ENCODE results near the gene TNXB. TPM values are rescaled to one million over a fixed set of nuclear protein-coding genes. Genes with fewer than 3 reads are reported as not detected.

Gene TNXB
- total RNA-seq, 1 experiment from 2014 or later = 3.3 TPM

DNA sequence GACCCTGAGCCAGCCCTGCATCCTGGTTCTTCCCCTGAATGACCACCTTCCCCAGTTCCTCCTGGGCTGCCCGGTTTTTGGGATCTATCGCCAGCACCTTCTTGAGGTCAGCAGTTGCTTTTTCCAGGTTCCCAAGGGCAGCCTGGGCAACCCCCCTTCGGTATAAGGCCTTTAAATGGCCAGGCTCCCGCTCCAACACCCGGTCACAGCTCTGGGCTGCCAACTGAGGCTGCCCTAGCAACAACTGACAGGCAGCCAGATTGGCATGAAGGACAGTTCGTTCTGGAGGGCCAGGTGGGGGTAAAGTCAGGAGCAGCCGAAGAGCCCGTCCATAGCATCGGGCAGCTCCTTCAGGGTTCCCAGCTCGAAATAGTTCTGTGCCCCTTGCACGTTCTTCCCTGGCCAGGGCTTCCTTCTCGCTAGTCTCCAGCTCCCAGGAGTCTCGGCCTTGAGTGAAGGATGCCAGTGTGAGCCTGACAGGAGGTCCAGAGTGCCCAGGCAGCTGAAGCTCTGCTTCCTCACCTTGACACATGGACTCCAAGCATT, 19.7 kb upstream of the TNXB start:
- no peak overlapping the region for H3K4me3 ChIP-seq
- no peak overlapping the region for H3K27ac ChIP-seq

DNA sequence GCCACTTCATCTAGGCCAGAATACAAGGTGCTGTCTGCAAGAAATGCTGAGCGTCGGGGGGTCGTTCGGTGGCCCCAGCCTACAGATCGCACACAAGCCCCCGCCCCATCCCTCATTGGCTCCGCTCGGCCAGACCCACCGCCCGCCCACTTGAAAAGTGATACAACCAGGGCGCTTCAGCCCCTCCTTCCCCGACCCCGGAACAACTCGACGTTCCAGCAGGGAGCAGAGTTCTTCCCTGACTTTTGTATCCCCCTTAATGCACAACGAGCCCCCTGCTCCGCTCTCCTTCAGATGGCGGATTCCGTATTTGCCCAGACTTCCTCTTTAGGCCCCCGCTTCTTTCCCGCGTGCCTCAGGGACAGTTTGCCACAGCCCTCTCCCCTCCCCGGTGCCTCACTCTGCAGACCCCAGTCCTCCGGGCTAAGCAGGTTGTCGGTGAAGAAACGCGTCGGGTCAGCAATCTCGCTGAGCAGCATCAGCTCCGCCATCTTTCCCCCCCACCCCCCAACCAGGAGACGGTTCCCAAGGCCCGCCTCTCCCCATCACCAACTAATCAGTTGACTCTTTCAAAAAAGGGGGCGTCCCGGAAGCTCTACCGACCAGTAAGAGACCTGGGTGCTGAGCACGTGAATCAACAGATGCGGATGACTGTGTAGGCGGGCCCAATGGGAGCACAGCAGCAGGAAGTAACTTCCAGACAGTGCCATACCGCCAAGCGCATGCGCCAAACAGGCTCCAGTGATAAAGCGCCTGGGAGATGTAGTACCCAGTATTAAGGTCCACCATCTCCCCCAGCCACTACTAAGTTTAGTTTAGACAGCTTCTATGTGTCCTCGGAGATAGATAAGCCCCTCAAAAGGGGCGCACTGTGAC, 18.8 kb upstream of the TNXB start, which contains the start of gene ATF6B:
Gene ATF6B, minus strand, starts transcription at position 530 of the 876 bp plus-strand sequence. Its CDS starts 39 bp downstream, at position 491.
- Histone ChIP-seq H3K36me3 (0 out of 2 replicates have a peak, but pooled peaks cover 10% of the 10 kb centered on the region), H3K27ac (peak within 1 kb of the TSS; percentile 78), H3K9me3 (replicated peaks) (no peaks in the 10 kb centered on the region), H3K27me3 (no peaks in the 10 kb centered on the region), H3K4me3 (peak within 1 kb of the TSS; percentile 90), H3K4me1 (peaks cover 3% of the 10 kb centered on the region; the same call in 1 of the 2 replicates)
- peak; percentile 98 to 99 for DNase-seq

More for the DNA sequence above, 19.7 kb upstream of the TNXB start:
- Histone ChIP-seq H3K27me3 (no peaks in the 10 kb centered on the region), H3K9me3 (replicated peaks) (no peaks in the 10 kb centered on the region), H3K4me1 (peaks cover 3% of the 10 kb centered on the region; the same call in 1 of the 2 replicates), H3K36me3 (0 out of 2 replicates have a peak, but pooled peaks cover 6% of the 10 kb centered on the region)
- no peak for DNase-seq

DNA sequence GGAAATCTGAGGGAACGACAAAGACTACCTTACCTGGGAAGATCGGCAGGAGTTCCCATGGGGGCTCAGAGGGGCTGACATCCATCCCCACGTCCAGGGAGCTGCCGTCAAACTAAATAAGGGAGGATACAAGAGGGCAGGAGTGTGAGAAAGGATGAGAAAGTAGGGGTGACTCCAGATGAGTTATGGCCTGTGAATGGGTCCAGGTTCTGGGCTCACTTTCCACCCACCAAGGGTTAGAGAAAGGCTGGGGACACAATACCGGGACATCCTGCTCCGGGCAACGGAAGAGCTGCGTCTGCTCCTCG, 18.2 kb upstream of the TNXB start:
- no peaks in the 10 kb centered on the region for H3K27me3 ChIP-seq
- peak overlapping the region; percentile 78; the same call in 1 of the 2 replicates for H3K27ac ChIP-seq
- H3K9me3 ChIP-seq (replicated peaks) = no peaks in the 10 kb centered on the region
- 0 out of 2 replicates have a peak, but pooled peaks cover 10% of the 10 kb centered on the region for H3K36me3 ChIP-seq
- H3K4me3 ChIP-seq = peak overlapping the region; percentile 90
- H3K4me1 ChIP-seq = peaks cover 3% of the 10 kb centered on the region; the same call in 1 of the 2 replicates
- no peak for DNase-seq

DNA sequence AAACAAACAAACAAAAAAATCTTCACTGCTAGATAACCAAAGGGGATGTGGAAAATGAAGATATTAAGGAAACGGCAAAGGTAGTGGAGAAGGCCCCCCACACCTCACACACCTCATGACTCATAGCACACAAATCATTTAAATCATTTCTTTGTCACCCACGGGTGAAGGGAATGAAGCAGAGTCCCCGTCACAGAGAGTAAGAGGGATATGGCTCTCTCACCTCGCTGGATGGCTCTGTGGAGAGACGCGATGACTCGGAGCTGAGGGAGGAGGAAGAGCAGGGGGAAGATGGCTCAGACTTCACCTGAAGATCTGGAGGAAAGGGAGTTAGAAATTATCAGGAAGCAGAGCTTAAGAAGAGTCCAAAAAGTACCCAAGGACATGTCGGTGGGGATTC, 17.7 kb upstream of the TNXB start:
- H3K27ac ChIP-seq = no peak overlapping the region
- peaks cover 3% of the 10 kb centered on the region; the same call in 1 of the 2 replicates for H3K4me1 ChIP-seq
- no peaks in the 10 kb centered on the region for H3K27me3 ChIP-seq
- 0 out of 2 replicates have a peak, but pooled peaks cover 10% of the 10 kb centered on the region for H3K36me3 ChIP-seq
- peak overlapping the region; percentile 90 for H3K4me3 ChIP-seq
- DNase-seq = no peak
- H3K9me3 ChIP-seq (replicated peaks) = no peaks in the 10 kb centered on the region

DNA sequence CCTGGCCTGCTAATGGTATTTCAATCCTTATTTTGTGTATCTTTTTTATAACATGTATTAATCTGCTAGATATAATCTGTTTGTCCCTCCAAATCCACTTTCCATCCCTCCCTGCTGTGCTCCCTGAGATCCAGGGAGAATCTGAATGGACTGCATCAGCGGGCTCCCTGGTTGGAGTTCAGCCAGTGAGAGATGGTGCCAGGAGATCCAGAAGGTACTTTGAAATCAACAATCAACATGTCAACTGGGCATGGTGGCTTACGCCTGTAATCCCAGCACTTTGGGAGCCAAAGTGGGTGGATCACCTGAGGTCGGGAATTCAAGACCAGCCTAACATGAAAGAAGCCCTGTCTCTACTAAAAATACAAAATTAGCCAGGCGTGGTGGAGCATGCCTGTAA, 14.5 kb upstream of the TNXB start:
- Histone ChIP-seq H3K4me1 (peaks cover 3% of the 10 kb centered on the region; the same call in 1 of the 2 replicates), H3K9me3 (replicated peaks) (no peaks in the 10 kb centered on the region), H3K4me3 (no peak overlapping the region), H3K27me3 (no peaks in the 10 kb centered on the region), H3K36me3 (peaks cover 17% of the 10 kb centered on the region), H3K27ac (no peak overlapping the region)
- DNase-seq = no peak

DNA sequence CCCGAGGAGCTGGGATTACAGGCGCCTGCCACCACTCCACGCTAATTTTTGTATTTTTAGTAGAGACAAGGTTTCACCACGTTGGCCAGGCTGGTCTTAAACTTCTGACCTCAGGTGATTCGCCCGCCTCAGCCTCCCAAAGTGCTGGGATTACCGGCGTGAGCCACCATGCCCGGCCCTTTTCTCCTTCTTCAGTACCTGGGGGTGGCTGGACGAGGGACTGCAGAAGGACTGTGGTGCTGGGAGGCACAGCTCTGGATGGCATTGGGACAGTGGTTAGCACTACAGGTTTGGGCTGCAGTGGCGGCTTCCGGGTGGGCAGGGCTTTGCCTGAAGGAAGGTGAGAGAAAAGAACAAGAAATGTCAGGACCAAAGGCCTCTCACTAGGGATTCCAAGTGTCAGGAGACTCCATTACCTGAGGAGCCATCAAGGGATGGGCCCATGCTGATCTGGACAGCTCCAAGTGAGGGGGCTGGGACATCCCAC, 11.5 kb upstream of the TNXB start:
- H3K36me3 ChIP-seq = peaks cover 31% of the 10 kb centered on the region
- no peaks in the 10 kb centered on the region for H3K27me3 ChIP-seq
- no peak for DNase-seq
- no peaks in the 10 kb centered on the region for H3K9me3 ChIP-seq (replicated peaks)
- no peak overlapping the region for H3K4me3 ChIP-seq
- no peaks in the 10 kb centered on the region for H3K4me1 ChIP-seq
- H3K27ac ChIP-seq = no peak overlapping the region

DNA sequence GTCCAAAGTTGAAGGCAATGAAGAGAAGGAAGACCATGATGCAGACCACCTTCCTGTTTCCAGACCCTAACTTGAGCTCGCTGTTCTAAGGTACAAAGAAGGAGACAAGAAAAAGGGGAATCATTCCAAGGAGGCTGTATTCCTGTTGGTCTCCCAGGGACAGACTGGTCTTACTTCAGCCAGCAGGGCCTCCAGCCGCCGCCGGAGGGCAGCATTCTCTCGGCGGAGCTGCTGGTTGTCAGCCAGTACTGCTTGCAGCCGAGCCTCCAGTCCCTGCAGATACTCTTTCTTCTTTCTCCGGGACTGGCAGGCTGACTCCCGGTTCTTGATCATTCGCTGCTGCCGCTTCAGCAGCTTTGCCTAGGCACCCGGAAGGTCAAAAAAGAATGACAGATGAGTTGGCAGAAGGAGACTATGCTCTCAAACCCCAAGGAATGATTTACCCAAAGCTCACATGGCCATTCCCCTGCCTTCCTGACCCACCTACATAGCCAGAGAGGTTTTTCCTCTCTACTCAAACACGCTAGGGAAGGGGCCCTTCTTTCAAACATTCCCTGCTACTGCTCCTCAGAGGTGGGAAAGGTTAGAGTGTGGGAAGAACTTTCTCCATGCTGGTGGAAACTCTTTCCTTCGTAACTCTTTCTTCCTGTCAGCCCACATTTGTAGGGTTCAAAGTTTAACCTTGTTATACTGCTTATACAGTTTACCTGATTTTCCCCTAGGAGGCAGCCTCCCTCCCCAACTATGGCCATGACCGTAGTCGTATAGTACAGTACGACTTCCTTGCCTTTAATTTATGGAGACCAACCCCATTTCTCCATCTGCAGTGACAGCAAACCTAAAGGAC, 9.9 kb upstream of the TNXB start:
- Histone ChIP-seq H3K36me3 (peaks cover 26% of the 10 kb centered on the region), H3K27me3 (no peaks in the 10 kb centered on the region), H3K9me3 (replicated peaks) (no peaks in the 10 kb centered on the region), H3K4me1 (no peaks in the 10 kb centered on the region), H3K27ac (no peak overlapping the region), H3K4me3 (no peak overlapping the region)
- DNase-seq = peak; percentile 72 to 80

DNA sequence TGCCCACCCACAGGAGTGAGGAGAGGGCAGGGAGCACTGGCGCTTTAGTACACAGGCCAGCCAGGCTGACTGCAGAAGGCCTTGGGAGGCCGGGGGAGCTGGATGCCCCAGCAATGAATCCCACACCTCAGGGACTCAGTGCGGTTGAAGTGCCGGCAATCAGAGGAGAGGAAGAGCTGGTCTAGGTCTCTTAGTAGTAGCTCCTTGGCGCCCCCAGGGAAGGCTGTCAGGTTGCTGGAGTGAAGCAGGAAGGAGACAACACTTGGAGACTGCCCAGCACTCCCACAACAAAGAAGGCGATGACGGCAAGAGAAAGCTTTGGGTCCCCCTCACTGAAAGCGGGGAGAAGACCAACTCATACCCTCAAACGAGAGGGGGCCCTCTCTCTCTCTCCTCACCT, 8.3 kb upstream of the TNXB start:
- no peak overlapping the region for H3K4me3 ChIP-seq
- no peak for DNase-seq
- no peaks in the 10 kb centered on the region for H3K9me3 ChIP-seq (replicated peaks)
- peaks cover 4% of the 10 kb centered on the region; the same call in 1 of the 2 replicates for H3K4me1 ChIP-seq
- peaks cover 21% of the 10 kb centered on the region for H3K36me3 ChIP-seq
- H3K27ac ChIP-seq = no peak overlapping the region
- no peaks in the 10 kb centered on the region for H3K27me3 ChIP-seq

DNA sequence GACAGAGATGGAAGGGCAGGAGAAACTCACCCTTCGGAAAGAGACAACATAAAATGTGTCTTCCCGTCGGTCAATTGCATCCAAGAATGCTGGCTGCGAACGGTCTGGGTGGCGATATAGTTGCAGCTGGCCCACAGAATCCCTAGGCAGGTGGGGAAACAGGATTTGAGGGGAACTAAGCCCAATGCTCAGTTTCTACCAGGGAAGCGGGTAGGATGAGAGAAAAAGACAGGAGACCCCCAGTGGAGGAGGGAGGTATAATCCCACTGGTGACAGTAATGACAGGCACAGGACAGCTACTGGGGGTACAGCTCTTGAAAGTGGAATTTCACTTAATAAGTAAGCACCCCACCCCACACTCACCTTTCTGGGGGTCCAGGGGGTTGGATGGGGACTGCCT, 7.5 kb upstream of the TNXB start:
- Histone ChIP-seq H3K27me3 (no peaks in the 10 kb centered on the region), H3K4me1 (peaks cover 4% of the 10 kb centered on the region; the same call in 1 of the 2 replicates), H3K36me3 (peaks cover 21% of the 10 kb centered on the region), H3K4me3 (no peak overlapping the region), H3K9me3 (replicated peaks) (no peaks in the 10 kb centered on the region), H3K27ac (no peak overlapping the region)
- DNase-seq = peak in 1 of 2 experiments; percentile 40

DNA sequence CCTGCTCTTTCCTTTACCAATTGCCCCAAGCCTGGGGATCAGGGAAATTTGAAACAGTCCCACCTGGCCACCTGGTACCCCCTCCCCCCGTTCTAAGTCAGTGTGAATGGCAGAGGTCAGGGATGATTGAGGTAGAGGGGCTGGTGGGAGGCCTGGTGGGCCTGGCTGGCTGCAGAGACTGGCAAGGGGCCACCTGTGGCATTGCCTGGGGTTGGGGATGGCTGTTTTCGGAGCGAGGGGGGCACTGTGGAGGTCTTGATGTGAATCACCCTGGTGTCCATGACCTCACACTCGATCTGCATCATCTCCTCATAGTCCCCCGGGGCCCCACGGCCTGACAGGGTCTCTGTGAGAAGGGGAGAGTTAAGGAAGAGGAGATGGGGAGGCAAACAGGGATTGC, 6.5 kb upstream of the TNXB start:
- Histone ChIP-seq H3K36me3 (peaks cover 16% of the 10 kb centered on the region), H3K4me1 (peaks cover 4% of the 10 kb centered on the region; the same call in 1 of the 2 replicates), H3K9me3 (replicated peaks) (no peaks in the 10 kb centered on the region), H3K27ac (no peak overlapping the region), H3K27me3 (no peaks in the 10 kb centered on the region), H3K4me3 (no peak overlapping the region)
- DNase-seq = no peak

DNA sequence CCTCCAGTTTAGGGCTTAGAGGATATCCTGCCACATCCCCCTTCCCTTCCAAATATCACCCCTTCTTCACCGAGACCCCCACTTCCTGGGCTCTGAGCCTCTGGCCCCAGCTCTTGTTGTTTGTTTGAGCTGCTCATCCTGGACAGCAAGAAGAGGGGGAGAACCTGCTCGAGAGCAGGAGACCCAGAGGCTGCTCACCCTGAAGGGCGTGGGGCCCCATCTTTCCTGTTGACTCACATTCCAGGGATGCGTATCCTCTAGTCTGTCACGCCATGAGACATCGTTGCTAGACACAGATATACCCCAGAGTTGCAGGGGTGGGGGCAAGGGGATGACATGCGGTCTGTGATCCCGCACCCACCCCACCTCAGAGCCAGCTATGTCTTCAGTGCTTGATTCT, 5.7 kb upstream of the TNXB start:
- Histone ChIP-seq H3K27me3 (no peaks in the 10 kb centered on the region), H3K9me3 (replicated peaks) (no peaks in the 10 kb centered on the region), H3K27ac (no peak overlapping the region), H3K4me1 (peaks cover 4% of the 10 kb centered on the region; the same call in 1 of the 2 replicates), H3K36me3 (peaks cover 14% of the 10 kb centered on the region), H3K4me3 (no peak overlapping the region)
- DNase-seq = no peak

DNA sequence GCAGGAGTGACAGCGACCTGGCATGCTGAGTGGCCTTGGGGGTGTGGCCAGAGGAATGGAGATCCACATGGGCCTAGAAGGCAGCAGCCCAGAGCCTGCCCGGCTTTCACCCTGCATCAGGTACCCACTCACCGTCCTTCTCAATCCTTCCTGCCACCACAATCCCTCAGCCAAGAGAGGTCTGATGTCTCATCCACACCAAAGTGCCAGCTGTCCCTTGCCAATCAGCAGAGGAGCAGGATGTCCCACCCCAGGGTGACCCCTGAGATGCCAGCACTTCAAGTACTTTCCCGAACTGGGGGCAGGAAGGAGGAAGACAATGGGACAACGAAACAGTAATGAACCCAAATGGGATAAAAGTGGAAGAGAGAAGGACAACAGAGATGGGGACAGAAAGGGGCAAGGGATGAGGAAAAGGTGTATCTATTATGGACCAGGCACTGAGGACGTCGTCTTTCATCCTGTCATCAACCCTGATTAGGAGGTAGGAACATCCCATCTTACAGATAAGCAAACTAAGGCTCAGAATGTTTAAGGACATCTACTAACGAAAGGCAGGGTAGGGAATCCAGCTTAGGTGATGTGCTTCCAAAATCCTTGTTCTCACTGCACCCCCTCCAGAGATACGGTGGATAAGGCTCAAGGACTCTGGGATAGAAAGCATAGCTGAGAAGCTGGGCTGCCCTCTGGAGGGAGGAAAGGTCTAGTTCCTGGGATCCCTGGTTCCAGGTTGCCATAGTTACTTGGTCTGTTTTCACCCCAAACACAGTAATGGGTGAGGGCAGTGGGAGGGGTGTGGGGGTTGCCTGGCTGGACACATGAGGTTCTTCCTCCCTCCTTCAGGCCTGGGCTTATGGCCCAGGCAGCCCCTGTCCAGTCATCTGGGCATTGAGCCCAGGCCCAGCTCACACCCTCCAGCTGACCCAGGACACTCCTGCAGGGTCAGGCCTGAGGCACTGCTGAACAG, 4.5 kb upstream of the TNXB start:
- no peak overlapping the region for H3K27ac ChIP-seq
- H3K27me3 ChIP-seq = no peaks in the 10 kb centered on the region
- H3K36me3 ChIP-seq = peaks cover 14% of the 10 kb centered on the region
- no peaks in the 10 kb centered on the region for H3K9me3 ChIP-seq (replicated peaks)
- DNase-seq = peak; percentile 47 to 49
- H3K4me3 ChIP-seq = no peak overlapping the region
- peaks cover 5% of the 10 kb centered on the region; the same call in 1 of the 2 replicates for H3K4me1 ChIP-seq

DNA sequence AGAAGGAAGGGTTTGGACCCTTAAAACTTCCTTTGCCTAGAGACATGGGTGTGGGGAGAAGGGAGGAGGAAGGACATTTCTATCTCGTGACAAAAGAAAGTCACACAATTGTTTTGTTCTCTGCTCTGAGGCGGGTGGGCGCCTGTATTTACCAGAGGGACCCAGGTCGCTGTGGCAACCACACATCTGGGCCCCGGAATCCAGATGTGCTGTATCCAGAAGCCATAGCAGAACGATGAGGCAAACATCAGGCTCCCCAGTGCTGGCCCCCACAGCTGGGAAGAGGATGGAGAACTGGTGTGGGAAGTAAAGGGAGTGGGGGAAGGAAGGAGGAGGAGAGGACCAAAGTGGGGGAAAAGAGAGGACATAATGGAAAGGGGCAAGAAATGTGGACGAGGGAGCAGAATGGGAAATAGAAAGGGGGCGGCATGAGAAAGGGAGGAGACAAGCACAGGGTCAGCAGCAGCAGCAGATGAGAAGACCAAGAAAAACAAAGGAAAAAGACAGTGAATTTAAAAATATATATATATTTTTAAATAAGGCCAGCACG, 3.4 kb upstream of the TNXB start:
- peaks cover 14% of the 10 kb centered on the region for H3K4me1 ChIP-seq
- no peaks in the 10 kb centered on the region for H3K9me3 ChIP-seq (replicated peaks)
- H3K27ac ChIP-seq = no peak overlapping the region
- H3K27me3 ChIP-seq = no peaks in the 10 kb centered on the region
- H3K36me3 ChIP-seq = peaks cover 4% of the 10 kb centered on the region
- no peak overlapping the region for H3K4me3 ChIP-seq
- DNase-seq = no peak
